HG03064 (cell line): ENCODE measurements around the gene ADAMTS12.

Experiments used
- ATAC-seq: cut with Tn5 transposase; IDR thresholded peaks from one replicate; pipeline ENCODE4 v1.9.1; 2021; ENCODE audit warnings: low read depth; ENCODE audit not compliant: unreplicated experiment

Gene ADAMTS12

DNA sequence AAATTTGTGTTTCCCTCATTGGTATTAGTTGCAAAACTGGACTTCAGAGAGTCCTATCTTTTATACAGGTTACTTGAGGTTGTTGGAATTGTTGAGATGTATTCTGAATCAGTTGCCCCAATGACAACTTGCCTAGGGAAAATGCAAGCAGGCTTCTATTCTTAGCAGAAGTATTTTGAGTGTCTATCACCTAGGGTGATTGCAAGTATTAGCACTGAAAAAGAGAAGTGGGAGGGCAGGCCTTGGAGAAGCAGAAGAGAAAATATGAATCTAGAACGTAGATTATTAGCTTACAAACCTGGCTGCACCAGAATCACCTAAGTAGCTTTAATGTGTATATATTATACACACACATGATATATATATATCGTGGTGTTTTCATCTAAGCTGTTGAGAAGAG, 43.2 kb downstream of the ADAMTS12 start:
- no peak for ATAC-seq

DNA sequence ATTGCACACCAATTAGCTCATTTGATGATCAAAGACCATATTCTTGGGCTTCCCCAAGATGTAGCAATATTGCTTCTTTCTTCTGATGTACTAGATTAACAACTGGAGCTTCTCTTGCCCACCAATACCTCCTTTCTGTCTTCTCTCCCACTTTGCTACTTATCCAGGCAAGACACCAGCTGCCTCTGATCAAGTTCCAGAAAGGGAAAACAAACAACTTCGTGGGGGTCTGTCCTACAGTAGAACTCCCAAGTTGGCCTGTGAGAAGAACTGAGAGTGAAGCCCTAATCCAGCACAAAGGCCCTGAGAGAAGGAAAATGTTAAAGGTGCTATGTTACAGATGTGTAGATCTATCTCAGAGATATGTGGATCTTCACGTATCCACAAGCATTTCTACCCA, 44.9 kb downstream of the ADAMTS12 start:
- ATAC-seq = no peak

DNA sequence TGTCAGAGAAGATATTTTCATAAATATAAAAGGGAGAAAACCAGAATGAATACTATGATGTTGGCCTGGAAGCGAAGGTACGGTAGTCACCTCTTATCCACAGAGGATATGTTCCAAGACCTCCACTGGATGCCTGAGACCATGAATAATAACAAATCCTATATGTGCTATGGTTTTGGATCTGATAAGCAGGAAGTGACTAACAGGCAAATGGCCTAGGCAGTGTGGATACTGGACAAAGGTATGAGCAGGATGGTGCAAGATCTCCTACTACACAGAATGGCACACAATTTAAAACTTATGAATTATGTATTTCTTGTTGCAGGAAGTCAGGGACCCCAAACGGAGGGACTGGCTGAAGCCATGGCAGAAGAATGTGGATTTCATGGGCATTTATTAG, 48.2 kb downstream of the ADAMTS12 start:
- no peak for ATAC-seq

DNA sequence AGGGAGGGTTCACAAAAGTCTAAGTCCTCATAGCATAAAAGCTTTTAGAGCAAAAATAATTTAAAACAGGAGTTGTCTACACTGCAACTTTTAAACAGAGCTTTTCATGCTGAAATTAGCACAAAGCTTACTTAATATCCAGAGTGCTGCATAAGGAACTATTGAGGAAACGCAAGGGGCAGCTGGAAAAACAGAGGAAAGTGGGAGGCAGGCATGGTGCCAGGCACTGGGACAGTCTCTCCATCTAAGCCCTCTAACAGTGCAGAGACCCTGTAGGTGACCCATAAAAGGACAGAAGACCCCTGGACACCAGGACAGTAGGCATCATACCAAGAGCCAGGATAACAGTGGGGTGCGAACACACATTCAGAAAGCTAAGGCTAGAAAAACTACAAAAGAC, 49.3 kb downstream of the ADAMTS12 start:
- ATAC-seq = no peak

DNA sequence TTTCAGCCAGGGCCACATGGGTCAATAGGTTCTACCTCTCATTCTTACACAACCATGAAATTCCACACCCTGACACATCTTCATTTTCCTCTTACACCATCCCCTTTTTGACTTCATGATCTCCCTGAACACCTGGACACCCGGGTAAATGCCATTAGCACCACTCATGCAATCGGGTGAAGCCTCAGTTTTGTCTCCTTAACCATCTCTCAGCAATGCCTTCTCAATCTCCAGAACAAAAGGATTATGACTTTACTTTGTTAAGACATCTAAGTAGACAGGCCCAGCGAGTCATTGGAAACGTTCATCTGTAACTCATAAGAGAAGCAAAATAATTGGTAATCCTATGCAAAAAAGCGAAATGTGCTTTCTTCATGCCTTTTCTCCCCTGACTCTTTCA, 49.9 kb downstream of the ADAMTS12 start:
- no peak for ATAC-seq

DNA sequence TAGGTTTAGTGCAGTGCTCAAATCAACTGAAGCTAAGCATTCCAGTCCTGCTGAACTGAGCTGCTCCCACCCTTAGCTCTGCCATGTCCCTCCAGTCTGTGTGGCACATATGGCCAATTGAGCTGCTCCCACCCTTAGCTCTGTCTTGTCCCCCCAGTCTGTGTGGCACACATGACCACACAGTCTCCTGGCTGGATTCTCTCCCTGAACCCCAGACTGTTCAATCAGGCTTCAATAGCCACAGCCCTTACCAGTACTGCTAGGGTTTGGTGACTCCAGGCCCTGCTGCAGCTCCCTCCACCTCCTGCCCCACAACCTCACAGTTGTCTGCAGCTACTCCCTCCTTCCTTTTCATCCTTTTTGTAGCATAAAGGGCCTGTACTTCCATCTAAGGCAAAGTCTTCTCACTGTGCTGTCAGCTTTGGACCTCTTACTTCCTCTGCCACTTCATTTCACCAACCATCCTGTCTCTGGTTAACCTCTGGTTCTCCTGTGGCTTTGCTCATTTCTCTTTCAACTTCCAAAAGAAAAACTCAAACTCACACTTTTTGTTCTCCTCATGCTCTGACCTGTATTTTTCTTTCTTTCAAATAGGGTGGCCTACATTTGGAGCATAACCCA, 50.8 kb downstream of the ADAMTS12 start:
- ATAC-seq = peak; percentile 82

DNA sequence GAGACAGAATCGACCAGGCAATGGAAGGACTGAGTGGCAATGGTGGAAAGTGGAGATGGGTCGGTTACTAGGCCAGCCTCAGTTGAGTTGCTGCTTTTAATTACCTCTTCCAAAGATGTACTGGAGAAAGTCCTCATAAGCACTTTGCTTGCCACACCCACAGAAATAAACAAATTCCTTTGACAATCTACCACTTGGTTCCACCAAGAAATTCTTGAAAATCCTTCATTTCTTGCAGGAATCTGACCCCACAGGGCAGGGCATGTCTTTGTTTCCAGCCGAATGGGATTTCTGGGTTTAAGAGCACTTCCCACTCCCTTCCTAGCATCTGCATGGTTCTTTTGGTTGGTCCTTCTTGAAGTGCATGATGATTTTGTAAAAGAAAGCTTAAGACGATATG, 54.5 kb downstream of the ADAMTS12 start:
- no peak for ATAC-seq

DNA sequence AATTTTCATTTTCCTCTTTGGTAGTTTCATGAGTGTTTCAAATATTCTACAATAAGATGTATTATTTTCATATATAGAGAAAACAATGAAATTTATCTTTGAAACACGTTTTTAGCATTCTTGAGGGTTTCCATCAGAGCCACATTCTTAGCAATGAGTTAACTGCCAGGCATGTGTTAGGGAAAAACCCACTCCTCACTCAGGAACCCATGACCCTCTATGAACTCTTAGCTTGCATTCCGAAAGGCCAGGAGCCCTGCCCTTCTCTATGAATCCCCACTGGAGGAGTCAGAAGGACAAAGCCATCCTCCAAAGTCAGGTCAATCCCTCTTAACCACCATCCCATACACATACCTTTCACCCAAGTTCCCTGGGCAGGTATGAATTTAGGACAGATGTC, 57.5 kb downstream of the ADAMTS12 start:
- no peak for ATAC-seq

DNA sequence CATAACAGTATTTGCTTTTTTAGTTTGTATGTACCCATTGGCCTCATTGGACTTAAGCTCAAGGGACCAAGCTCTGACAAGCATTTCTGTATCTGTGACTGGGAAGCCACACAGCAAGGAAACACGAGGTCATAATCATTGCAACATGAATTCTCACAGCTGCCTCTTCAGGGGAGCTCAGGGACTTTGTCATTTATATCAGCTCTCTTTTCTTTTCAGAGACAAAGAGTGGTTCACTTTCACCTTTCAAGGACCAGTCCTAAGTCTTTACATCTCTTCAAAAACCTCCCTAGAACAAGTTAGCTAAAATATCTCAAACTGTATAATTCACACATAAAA, 58.6 kb downstream of the ADAMTS12 start:
- no peak for ATAC-seq

DNA sequence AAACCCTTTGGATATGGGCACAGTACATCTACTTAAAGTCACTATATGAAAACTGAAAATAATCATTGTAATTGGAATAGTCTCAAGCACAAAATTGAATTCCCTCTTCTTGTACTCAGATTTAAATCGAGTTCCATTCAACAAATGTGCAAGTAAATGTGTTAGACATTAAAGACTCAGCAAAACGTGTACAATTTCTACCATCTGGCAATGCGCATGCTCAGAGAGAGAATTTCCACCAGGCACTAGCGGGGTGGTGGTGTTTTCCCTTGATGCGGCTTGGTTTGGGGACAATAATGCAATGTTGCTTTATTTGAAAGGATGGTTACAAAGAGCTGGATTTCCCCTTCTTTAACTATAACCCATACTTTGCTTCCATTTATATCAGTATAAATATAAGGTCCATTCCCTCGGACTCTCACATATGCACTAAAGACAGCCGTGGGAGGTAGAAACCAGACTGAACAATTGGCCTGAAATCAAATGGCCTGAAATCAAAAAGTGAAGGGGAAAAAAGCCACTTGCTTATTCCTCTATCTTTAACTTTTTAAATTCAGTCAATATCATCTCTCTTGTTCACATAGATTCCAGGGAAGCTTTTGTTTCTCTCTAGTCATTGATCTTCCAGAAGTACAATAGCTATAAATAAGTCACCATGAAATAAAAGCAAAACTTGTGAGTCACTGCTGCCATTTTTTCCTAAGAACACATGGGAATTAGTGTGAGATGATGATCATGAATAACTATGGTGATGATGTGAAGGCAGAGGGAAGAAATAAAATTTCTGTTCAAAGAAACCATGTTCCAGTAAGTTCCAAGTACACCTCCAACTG, 59.2 kb downstream of the ADAMTS12 start:
- ATAC-seq = no peak

DNA sequence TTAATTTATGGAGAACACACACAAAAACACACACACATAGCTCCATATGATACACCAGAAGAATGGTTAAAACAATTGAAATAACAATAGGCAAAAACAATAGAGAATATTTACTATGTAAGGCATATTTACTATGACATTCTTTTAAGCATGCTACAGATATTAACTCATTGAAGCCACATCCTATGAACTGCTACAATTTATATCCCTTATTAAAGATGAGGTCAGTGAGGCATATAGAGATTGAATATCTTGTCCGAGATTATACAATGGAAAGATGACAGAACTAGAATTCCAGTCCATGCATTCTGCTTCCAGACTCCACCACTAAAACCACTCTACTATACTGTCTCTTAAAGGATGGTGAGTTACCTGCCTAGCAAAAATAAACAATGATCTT, 60.7 kb downstream of the ADAMTS12 start:
- ATAC-seq = no peak

DNA sequence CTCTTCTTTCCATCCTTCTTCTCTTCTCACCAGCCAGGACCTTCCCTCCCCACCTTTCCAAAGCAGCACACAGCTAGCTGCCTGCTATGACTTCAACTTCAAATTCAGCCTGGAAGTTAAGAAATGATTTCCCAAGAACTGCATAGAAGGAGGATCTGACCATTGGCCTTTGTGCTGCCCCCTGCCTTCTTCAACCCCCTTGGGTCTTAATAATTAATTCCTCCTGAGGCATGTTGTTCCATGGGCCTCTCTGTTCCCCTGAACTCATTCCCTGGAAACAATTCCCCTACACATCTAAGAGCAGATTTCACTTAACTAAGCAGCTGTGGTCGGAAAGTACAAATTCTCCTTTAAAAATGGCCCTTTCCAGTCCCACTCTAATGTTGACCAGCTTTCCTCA, 62.4 kb downstream of the ADAMTS12 start:
- no peak for ATAC-seq

DNA sequence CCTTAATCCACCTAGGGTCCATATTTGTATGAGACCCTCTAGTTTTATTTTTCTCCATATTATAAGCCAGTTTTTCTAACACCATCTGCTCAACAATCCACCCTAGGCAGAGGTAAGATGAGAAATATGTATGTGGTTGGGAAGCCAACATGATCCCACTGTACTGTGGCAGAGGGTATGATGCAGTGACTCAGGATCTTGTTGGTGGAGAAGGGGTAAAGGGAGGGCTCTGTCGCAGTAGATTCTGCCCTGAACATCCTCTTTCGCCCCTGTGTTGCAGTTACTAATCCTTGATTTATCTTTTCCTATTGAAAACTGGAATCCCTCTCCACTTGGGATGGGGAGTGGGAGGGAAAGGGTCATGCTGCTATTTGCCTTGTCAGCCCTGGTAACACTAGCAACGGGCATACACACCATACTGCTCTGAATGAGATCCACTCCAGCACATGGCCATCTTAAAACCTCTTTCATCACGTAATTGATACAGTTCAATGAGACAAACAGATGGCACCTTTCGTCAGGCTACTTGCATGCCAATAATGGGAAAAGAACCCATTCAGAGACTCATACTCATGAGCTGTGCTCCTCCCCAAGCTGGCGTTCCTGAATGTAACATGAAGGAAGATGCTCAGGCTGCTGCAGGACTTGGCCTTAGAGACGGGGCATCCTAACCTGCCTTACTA, 63.0 kb downstream of the ADAMTS12 start:
- no peak for ATAC-seq

DNA sequence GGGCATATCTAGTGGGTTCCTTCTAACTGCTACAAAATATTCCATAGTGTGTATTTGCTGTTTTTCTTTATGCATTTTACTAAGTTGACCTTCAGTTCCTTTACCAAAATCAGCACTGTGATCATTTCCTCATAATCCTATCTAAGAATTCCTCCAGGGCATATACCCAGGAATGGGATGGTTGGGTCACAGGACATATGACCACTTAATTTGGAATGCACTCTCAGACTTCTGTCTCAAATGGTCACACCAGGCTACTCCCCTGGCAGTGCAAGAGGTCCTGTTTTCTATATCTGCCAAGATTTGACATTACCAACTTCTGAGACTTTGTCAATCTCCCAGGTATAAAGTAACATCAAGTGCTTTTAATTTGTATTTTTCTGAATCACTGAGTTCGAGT, 63.9 kb downstream of the ADAMTS12 start:
- ATAC-seq = no peak

DNA sequence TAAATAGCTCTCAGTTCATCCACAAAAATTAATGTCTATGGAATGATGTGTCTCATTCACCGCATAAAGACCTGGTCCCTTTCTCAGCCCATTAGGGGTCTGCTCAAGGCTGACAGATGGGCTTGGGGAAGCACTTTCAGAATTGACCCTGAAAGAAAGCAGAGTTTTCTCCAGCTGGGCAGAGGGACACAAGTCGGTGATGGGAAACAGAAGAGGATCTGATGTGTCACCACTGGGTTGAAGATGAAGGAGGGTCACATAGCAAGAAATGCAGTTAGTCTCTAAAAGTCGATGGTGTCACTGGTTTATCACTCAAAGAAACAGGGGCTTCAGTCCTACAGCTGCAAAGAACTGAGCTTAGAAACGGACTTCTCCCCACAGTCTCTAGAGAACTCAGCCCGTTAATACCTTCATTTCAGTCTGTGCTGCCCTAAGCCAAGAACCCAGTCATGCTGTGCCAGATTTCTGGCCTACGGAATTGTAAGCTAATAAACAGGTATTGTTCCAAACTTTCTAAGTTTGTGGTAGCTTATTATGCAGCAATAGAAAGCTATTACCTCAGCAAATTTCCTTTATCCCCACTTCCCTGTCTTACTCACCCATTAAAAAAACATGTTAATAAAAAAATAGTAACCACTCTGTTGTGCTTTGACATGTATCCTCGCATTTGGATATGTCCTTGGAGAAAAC, 64.6 kb downstream of the ADAMTS12 start:
- no peak for ATAC-seq

DNA sequence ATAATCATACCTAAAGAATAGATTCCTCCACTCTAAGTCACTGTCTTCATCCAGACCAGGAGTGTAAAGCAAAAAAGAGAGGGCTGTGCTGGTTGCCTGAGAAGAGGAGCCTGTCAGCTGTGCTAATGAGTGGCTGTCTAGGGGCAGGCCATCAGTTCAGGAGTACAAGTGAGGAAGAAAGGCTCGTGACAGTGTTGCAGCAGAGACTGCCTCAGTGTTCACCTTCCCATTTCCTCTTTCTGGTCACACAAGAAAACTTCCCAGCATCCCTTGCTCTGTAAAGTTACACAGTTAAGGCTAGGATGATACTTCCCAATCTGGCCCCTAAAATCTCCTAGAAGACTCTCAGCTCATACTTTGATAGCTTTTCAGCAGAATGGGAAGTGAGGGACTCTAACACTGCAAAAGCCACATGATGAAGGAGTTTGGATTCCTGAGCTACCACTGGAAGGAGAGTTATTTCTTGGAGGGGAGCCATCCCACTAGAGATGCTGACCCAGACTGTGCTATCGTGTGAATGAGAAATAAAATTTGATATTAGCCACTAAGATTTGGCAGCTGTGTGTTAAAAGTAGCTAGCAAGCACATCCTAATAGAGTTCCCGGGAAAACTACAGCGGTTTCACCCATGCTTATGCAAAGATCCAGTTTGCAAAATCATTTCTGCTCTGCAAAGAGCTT, 67.1 kb downstream of the ADAMTS12 start:
- peak; percentile 75 for ATAC-seq

DNA sequence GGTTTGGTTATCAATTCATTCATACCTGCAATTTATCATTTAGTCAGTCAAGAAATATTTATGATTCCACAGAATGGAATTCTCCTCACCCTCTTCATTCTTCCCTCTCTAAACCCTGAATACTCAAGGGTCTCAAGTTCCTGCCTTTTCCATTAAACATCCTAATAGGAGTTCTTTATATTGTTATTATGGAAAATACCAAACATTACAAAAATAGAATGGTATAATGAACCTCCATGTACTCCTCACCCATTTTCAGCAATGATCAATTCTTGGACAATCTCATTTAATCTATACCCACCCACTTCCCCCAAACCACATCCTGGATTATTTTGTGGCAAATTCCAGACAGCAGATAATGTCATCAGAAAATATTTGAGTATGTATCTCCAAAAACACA, 74.5 kb downstream of the ADAMTS12 start:
- ATAC-seq = no peak

DNA sequence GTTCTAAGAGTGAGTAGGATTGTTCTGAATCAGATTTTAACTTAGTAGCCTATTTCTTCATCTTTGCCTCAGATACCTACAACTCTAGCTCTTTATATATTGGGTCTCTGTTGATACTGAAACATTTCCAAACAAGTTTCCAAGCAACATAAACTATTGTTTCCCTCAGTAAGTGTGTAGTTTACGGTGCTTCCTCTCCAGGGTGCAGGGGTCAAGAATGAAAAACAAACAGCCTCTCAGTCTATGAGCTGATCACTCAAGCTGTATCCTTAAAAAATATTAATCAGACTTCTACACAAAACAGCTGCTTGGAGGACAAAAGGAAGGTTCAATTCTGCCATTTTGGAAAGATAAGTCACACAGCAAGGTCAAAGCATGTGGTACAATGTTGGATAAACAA, 75.0 kb downstream of the ADAMTS12 start:
- no peak for ATAC-seq

DNA sequence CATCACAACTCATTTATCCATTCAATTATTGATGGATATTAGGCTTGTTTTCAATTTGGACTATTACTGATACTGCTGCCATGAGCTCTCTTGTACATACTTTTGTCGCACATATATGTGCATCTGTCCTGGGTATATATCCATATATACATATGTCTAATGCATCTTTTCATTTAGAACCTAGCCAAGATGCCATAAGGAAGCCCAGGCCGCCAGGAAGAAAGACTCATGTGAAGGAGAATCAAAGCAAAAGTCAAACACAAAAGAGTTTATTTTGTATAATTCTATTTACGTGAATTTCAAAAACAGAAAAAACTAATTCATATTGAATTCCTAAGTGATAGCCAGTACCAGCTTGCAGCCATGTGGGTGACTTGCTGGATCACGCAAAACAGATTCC, 79.0 kb downstream of the ADAMTS12 start:
- ATAC-seq = no peak

DNA sequence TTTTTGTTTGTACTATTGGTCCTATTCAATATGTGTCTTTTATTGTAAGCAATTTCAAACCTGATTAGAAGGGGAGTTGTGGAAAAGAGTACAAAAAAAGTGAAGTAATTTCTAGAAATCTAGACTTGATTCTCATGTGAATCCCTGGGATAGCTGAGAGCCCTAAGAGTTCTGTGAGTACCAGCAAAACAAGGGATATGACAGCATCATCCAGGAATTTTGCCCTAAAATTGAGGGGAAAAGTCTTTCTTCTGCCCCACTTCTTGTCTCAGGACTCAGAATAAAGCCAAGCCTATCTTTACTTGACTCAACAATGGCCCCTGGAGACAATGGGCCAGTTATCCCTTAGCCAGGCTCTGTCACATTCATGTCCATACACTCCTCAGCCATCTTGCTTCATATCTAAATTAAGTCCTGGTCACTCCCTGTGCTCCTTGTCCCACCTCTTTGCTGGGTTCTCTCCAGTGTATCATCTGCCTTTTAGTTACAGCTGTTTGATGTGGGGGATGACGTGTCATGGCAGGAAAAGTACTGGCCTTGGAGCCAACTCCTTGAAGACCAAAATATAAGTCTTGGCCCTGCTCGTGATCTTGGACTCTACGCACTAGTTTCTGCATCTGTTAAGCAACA, 81.2 kb downstream of the ADAMTS12 start:
- ATAC-seq = no peak
